Testis (tissue), 2 donors: Measurements from ENCODE around the gene CCDC7.

ENCODE experiments used
- POLR2A ChIP-seq: fragments of 450-650 bp; IDR thresholded peaks from one replicate; pipeline ENCODE4 v1.6.1; 2017; ENCODE audit warnings: antibody characterized with exemption, mild to moderate bottlenecking, moderate library complexity
- TF ChIP-seq, protein P1 (sequence below), 3 experiments: fragments of 450-650 bp in 2 of 3; fragments of 200-600 bp in 1 of 3; sonication (generic) in 1 of 3; IDR thresholded peaks; one replicate each; pipeline ENCODE4 v1.5.1; 2016 to 2019; ENCODE audit warnings: antibody characterized with exemption in 3 of 3, mild to moderate bottlenecking in 2 of 3, moderate library complexity in 1 of 3

DNA sequence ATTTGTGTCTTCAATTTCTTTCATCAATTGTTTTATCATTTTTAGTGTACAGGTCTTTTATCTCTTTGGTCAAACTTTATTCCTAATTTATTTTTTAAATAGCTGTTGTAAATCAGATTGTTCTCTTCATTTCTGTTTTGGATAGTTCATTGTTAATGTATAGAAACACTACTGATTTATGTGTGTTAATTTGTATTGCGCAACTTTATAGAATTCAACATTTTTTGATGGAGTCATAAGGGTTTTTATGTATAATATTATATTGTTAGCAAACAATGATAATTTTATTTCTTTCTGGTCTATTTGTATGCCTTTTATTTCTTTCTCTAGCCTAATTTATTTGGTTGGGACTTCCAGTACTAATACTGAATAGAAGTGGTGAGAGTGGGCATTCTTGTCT is 181.2 kb downstream of the CCDC7 start:
- TF ChIP-seq, protein P1, sequence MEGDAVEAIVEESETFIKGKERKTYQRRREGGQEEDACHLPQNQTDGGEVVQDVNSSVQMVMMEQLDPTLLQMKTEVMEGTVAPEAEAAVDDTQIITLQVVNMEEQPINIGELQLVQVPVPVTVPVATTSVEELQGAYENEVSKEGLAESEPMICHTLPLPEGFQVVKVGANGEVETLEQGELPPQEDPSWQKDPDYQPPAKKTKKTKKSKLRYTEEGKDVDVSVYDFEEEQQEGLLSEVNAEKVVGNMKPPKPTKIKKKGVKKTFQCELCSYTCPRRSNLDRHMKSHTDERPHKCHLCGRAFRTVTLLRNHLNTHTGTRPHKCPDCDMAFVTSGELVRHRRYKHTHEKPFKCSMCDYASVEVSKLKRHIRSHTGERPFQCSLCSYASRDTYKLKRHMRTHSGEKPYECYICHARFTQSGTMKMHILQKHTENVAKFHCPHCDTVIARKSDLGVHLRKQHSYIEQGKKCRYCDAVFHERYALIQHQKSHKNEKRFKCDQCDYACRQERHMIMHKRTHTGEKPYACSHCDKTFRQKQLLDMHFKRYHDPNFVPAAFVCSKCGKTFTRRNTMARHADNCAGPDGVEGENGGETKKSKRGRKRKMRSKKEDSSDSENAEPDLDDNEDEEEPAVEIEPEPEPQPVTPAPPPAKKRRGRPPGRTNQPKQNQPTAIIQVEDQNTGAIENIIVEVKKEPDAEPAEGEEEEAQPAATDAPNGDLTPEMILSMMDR (IDR thresholded peaks at IDR 0.05), result no peak
- no peak for TF ChIP-seq POLR2A
